KOPT-K1 (cell line): ENCODE data around the gene TTC21A.
A peak's percentile ranks its signal among the peaks of the same experiment; 100 is the strongest.
"Not testable (repeated sequence)": the region's sequence is repeated elsewhere in the genome, so short reads cannot be mapped to it uniquely, and the experiment has no call there.

Experiments
- H3K27ac ChIP-seq: fragments of 200-600 bp; sonication (generic); 2 replicates; pipeline ENCODE4 v1.5.1; 2016; ENCODE audit warnings: antibody characterized with exemption, mild to moderate bottlenecking, low read depth, low read length; ENCODE audit not compliant: poor library complexity, severe bottlenecking
- H3K36me3 ChIP-seq: fragments of 200-600 bp; sonication (generic); 2 replicates; pipeline ENCODE4 v1.5.1; 2017; ENCODE audit warnings: antibody characterized with exemption, mild to moderate bottlenecking, low read length, moderate library complexity; ENCODE audit not compliant: insufficient read depth
- H3K9me3 ChIP-seq: fragments of 200-600 bp; sonication (generic); 2 replicates; pipeline ENCODE4 v1.5.1; 2017; ENCODE audit warnings: antibody characterized with exemption, low read length, mild to moderate bottlenecking; ENCODE audit not compliant: insufficient read depth, poor library complexity, severe bottlenecking

The TTC21A gene, protein sequence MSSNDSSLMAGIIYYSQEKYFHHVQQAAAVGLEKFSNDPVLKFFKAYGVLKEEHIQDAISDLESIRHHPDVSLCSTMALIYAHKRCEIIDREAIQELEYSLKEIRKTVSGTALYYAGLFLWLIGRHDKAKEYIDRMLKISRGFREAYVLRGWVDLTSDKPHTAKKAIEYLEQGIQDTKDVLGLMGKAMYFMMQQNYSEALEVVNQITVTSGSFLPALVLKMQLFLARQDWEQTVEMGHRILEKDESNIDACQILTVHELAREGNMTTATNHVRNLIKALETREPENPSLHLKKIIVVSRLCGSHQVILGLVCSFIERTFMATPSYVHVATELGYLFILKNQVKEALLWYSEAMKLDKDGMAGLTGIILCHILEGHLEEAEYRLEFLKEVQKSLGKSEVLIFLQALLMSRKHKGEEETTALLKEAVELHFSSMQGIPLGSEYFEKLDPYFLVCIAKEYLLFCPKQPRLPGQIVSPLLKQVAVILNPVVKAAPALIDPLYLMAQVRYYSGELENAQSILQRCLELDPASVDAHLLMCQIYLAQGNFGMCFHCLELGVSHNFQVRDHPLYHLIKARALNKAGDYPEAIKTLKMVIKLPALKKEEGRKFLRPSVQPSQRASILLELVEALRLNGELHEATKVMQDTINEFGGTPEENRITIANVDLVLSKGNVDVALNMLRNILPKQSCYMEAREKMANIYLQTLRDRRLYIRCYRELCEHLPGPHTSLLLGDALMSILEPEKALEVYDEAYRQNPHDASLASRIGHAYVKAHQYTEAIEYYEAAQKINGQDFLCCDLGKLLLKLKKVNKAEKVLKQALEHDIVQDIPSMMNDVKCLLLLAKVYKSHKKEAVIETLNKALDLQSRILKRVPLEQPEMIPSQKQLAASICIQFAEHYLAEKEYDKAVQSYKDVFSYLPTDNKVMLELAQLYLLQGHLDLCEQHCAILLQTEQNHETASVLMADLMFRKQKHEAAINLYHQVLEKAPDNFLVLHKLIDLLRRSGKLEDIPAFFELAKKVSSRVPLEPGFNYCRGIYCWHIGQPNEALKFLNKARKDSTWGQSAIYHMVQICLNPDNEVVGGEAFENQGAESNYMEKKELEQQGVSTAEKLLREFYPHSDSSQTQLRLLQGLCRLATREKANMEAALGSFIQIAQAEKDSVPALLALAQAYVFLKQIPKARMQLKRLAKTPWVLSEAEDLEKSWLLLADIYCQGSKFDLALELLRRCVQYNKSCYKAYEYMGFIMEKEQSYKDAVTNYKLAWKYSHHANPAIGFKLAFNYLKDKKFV (N-terminal part only)

DNA sequence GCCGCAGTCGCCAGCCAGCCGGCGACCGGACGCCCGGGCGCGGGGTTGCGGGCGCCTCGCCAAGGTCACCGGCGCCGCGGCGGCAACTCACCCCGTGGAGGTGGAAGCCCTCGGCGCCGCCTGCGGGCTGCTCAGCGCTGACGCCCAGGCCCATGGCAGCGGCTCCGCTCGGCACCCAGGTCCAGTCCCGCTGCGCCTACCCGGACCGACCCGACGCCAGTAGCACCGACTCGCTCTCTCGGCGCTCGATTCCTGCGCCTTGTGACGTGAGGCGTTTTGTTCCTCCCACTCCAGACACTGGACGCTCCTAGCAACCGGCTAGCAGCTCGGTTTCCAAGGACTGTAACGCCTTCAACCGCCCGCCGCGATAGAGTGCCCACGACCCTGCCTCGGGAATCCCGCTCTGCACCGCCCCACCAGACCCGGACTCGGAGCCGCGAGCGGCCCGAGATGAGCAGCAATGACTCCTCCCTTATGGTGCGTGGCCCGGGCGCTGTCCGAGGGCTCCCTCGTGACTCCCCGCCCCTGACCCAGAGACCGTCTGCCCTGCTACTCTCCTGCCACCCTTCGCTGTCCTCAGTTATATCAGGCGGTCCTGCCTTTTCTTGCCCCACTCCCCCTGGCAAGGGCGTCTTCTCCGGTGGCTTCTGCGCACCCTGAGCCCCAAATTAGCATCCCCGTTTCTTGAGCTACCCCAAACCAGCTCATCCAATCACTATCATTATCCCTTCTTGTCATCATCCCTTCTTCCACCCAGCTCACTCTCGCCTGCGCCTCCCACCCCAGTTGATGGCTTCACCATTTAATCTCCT lies at the start of gene TTC21A, which contains the start of gene GORASP1:
Gene TTC21A (plus strand): TSS at position 293 of the 812 bp plus-strand sequence. CDS start 158 bp downstream, at position 451.
Gene GORASP1 (minus strand): TSS at position 240 of the 812 bp plus-strand sequence. CDS start 86 bp downstream, at position 154.
- H3K27ac ChIP-seq, result peak within 1 kb of the TSS; percentile 9
- H3K9me3 ChIP-seq, result no peaks in the 10 kb centered on the region
- H3K36me3 ChIP-seq, result no peaks in the 10 kb centered on the region

DNA sequence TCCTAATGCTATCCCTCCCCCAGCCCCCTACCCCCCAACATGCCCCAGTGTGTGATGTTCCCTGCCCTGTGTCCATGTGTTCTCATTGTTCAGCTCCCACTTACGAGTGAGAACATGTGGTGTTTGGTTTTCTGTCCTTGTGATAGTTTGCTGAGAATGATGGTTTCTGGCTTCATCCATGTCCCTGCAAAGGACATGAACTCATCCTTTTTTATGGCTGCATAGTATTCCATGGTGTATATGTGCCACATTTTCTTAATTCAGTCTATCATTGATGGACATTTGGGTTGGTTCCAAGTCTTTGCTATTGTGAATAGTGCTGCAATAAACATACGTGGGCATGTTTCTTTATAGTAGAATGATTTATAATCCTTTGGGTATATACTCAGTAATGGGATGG lies 46.3 kb upstream of the TTC21A start:
- not testable (repeated sequence) for H3K9me3 ChIP-seq, H3K36me3 ChIP-seq

DNA sequence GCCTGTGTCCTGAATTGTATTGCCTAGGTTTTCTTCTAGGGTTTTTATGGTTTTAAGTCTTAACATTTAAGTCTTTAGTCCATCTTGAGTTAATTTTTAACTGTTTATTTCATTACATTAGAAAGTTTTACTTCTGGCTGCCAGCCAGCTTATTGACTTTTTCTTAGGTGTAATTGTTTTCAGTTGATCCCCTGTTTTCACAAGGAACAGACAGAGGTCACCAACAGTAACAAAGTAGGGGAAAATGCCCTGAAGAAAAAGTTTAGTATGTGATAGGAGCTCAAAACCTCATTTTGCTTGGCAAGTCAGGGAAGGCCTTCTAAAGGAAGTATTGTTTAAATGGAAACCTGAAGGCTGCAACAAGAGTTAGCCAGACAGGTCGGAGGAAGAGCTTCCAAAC lies 45.3 kb upstream of the TTC21A start:
- Histone ChIP-seq H3K27ac (no peak overlapping the region), H3K36me3 (peaks cover 9% of the 10 kb centered on the region), H3K9me3 (no peaks in the 10 kb centered on the region)

More for the DNA sequence above, 46.3 kb upstream of the TTC21A start:
- not testable (repeated sequence) for H3K27ac ChIP-seq

DNA sequence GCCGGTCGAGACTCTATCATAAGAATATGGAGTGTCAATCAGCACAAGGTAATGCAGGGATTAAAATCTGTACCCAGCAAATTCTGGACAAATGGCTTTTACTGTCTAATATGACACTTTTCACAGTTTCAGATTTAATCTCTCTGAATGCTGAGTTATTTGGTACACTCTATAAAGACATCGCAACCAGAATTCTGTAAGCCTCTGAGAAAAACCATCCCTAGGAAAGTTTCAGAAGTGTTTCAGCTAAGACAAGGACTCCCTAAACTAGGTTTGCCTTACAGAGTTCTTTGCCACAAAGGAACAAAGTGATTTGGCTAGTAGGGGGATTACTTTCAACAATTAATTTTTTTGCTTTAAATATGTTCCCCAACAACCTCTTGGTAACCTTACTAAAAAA lies 44.3 kb upstream of the TTC21A start:
- Histone ChIP-seq H3K9me3 (no peaks in the 10 kb centered on the region), H3K36me3 (peaks cover 15% of the 10 kb centered on the region), H3K27ac (no peak overlapping the region)

DNA sequence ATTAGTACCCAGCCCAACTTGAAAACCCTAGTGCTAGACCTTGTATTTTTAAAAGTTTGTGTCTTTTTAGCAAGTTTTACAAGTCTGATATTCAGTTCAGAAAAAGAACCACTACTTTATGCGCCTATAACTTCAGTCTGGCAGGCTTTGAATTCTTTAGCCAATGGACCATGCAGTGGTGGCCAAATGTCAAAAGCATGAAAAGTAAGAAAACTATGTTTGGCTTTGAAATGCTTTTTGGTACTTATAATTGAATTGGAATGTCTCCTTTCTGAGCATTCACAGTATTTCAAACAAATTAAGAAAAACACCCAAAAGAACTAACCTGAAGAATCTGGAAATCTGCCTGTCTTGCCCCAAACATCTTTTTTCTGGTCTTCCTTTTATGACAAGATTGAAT lies 42.8 kb upstream of the TTC21A start:
- H3K27ac ChIP-seq, result no peak overlapping the region

DNA sequence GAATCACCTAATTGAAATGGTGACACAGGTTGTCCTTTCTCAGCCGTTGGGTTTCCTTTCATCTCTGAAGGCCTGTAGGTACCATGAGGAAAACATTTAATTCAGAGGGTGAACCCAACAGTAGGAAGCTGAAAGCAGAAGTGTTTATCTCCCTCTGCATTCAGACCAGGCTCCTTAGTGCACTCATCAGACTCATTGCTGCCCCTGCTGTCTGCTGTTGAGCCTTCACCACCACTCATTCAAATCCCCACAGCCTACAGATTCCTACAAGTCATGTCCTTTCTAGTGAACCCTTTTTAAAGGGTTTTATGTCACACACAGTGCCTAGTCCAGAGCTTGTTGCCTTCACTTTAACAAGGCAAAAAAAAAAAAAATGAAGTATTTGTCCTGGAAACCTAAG lies 42.3 kb upstream of the TTC21A start:
- Histone ChIP-seq H3K27ac (no peak overlapping the region), H3K9me3 (no peaks in the 10 kb centered on the region), H3K36me3 (peaks cover 20% of the 10 kb centered on the region)

More for the DNA sequence above, 42.8 kb upstream of the TTC21A start:
- Histone ChIP-seq H3K9me3 (no peaks in the 10 kb centered on the region), H3K36me3 (peaks cover 15% of the 10 kb centered on the region)

DNA sequence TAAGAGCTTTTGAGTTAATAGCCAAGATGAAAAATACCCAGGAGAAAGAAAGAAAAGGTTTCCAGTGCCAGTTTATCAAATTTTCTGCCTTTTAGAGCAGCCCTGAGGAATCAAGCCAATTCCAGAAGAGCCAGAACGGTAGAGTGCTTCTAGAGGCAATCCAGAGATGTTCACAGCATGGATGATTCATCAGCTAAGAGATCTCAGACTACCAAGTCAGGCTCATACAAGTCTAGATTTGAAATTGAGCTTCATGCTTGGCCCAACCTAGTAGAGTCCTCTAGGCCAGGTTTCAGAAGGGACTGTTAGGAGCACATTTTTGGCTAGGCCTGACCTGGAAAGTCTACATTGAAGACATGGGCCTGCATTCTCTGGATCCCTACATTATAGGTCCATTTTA lies 40.2 kb upstream of the TTC21A start:
- no peaks in the 10 kb centered on the region for H3K9me3 ChIP-seq
- no peak overlapping the region for H3K27ac ChIP-seq
- H3K36me3 ChIP-seq, result peaks cover 25% of the 10 kb centered on the region

DNA sequence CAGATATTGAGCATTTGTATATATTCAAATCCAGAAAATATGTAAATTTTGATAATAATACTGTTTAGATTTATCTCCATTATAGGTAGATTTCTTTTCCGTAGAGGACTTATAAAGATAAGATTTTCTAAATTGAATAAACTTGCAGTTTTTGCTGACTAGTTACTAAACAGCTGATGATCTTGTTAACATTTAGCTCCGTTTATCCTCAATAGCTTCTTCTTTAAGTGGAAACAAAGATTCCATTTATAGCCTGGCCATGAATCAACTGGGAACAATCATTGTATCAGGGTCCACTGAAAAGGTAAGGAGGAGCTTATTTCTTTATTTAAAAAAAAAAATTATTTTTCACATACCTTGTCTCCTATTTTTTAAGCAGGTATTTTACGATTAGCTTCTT lies 38.9 kb upstream of the TTC21A start:
- no peak overlapping the region for H3K27ac ChIP-seq
- H3K9me3 ChIP-seq, result no peaks in the 10 kb centered on the region
- H3K36me3 ChIP-seq, result peaks cover 36% of the 10 kb centered on the region

DNA sequence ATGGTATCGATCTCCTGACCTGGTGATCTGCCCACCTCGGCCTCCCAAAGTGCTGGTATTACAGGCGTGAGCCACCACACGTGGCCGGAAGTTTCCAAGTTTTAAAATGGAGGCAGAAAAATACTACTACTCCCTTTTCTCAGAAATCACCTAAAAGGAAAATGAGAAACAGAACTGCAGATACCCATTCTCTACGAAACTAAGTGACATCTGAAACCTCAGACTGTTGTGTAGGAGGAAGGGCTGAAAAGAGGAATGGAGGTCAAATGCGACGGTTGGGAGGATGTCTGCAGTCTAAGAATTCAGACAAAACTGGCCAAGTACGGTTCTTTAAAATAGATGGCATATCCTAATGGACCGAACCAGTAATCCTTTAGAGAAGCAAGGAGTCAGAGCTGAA lies 31.6 kb upstream of the TTC21A start:
- Histone ChIP-seq H3K27ac (no peak overlapping the region), H3K36me3 (peaks cover 71% of the 10 kb centered on the region), H3K9me3 (no peaks in the 10 kb centered on the region)

DNA sequence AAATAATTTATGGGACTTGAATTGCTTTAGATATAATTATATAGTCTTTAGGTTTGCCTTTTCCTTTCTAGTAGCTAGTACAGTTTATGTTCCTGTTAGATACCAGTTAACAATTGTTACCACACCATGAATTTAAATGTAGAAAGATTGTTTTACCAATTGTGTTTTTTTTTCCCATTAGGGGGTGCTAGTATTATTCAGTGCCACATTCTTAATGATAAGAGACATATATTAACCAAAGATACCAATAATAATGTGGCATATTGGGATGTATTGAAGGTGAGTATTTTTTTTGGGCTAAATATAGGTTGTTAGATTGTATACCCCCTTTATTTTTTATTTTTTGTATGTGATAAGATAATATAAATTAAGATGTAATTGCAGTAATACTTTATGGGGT lies 27.9 kb upstream of the TTC21A start:
- peaks cover 61% of the 10 kb centered on the region for H3K36me3 ChIP-seq
- H3K27ac ChIP-seq, result no peak overlapping the region
- no peaks in the 10 kb centered on the region for H3K9me3 ChIP-seq

DNA sequence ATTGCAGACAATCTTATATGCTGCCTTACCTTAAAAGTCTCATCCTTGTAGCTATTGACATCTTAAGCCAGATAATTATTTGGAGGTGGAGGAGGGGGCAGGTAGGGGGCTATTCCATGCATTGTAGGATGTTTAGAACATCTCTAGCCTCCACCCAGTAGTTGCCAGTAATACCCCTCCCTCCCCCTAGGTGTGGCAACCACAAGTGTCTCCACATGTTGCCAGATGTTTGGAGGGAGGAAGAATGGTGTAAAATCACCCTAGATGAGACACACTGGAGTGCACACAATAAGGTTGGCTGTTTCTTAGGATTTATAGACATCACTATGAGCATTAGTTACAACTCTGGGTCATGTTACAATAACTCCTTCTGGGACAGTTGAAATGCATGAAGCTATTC lies 27.5 kb upstream of the TTC21A start:
- H3K9me3 ChIP-seq, result no peaks in the 10 kb centered on the region
- peaks cover 56% of the 10 kb centered on the region for H3K36me3 ChIP-seq
- no peak overlapping the region for H3K27ac ChIP-seq

DNA sequence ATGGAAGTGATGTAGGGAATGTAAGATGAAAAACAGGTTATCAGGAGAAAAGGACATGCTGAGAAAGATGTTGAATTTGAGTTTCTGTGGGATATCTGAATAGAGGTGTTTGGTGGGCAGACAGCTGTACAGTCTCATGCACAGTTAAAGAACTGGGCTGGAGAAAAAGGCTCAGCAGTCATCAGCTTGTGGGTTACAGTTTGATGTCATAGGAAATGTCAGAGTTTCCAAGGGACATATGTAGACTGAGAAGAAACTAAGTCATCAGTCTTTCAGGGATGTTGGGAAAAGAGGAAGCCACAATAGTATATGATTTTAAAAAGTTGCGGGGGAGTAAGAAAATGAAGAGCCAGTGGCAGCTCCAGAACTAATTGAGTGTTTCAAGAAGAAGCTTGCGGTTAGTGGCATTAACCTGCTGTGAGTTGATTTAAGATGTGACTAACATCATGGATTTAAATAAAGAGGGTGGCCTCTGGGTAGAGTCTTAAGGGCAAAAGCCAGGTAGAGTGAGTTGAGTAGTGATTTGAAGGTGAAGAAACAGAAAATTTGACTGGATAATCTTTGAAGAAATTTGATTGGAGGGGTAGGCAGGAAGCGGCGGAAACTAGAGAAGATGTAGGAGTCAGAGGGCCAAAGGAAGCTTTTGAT lies 24.7 kb upstream of the TTC21A start:
- H3K9me3 ChIP-seq, result no peaks in the 10 kb centered on the region
- H3K27ac ChIP-seq, result no peak overlapping the region
- H3K36me3 ChIP-seq, result peaks cover 54% of the 10 kb centered on the region

DNA sequence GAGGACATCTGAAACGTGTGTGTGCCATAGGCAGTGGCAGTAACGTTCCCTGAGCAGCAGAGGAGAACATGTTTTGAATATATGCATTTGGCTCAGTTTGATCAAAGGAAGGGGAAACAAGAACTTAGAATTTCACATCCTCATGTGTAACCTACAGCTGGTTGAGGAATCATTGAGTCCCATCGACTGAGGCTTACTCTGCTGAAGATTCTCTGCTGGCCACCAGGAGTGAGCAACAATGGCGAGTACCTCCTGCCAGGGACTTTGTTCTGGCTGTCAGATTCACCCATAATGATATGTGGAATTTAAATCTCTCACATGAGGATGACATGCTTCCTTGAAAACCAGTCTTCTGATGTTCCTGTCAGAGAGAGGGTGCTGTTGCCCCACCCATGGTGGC lies 21.3 kb upstream of the TTC21A start:
- Histone ChIP-seq H3K9me3 (no peaks in the 10 kb centered on the region), H3K36me3 (peaks cover 65% of the 10 kb centered on the region), H3K27ac (no peak overlapping the region)

DNA sequence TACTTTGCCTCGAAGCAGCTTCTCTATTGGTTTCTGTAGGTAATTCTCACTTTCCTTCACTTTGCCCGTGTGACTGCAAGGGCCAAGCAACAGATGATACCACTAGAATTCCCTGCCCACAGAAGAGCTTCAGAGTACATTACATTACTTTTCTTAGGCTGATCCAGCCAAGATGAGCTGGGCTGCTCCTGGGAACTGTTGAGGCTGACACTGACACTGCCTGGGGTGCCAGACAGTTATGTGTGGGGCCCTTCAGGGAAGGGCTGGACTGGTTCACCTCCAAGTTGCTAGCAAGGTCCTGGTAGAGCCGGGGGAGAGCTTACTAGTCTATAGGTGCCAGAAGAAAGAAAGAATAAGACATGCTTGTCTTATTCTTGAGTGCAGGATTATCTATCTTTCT lies 19.0 kb upstream of the TTC21A start:
- Histone ChIP-seq H3K27ac (no peak overlapping the region), H3K36me3 (peaks cover 74% of the 10 kb centered on the region), H3K9me3 (no peaks in the 10 kb centered on the region)
